Measurements from ENCODE around the gene GPR27. TPM values are rescaled to one million over a fixed set of nuclear protein-coding genes. Genes with fewer than 3 reads are reported as not detected.

The GPR27 gene, protein sequence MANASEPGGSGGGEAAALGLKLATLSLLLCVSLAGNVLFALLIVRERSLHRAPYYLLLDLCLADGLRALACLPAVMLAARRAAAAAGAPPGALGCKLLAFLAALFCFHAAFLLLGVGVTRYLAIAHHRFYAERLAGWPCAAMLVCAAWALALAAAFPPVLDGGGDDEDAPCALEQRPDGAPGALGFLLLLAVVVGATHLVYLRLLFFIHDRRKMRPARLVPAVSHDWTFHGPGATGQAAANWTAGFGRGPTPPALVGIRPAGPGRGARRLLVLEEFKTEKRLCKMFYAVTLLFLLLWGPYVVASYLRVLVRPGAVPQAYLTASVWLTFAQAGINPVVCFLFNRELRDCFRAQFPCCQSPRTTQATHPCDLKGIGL
- 53.0 TPM for total RNA-seq

DNA sequence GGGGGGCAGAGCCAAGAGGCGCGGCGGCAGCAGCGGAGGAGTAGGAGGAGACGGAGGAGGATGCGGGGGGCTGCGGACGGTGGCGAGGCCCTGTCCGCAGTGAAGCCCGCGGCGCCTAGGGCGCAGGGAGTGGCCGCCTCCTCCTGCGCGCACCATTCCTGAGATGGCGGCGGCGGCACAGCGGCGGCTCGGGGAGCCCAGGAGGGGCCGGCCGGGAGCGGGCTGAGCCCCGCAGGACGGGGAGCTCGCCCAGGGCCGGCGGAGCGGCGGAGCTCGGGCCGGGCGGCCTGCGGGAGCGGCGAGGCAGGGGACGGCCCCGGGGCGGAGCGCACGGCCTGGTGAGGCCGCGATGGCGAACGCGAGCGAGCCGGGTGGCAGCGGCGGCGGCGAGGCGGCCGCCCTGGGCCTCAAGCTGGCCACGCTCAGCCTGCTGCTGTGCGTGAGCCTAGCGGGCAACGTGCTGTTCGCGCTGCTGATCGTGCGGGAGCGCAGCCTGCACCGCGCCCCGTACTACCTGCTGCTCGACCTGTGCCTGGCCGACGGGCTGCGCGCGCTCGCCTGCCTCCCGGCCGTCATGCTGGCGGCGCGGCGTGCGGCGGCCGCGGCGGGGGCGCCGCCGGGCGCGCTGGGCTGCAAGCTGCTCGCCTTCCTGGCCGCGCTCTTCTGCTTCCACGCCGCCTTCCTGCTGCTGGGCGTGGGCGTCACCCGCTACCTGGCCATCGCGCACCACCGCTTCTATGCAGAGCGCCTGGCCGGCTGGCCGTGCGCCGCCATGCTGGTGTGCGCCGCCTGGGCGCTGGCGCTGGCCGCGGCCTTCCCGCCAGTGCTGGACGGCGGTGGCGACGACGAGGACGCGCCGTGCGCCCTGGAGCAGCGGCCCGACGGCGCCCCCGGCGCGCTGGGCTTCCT, at the start of gene GPR27:
Gene GPR27, plus strand, starts transcription at position 155 of the 909 bp plus-strand sequence. Its CDS starts 195 bp downstream, at position 350.
- DNase-seq: peak; percentile 68

DNA sequence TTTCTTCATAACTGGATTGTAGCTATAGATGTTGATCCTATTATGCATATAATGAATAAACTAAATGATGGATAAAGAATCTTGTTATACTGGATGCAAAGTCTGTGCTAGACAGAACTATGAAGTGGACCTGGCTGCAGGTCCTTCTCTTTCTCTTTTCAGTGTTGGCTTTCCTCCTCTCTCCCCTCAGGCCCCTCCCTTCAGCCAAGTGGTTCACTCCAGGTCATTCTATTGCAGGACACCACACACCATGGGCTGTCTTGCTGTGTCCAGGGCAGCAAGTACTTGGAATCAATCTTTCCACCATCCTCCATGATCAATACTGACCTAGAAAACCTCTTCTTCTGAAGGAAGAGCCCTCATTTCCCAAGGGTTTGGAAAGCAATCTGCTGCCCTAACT, 48.7 kb upstream of the GPR27 start:
- DNase-seq: no peak

DNA sequence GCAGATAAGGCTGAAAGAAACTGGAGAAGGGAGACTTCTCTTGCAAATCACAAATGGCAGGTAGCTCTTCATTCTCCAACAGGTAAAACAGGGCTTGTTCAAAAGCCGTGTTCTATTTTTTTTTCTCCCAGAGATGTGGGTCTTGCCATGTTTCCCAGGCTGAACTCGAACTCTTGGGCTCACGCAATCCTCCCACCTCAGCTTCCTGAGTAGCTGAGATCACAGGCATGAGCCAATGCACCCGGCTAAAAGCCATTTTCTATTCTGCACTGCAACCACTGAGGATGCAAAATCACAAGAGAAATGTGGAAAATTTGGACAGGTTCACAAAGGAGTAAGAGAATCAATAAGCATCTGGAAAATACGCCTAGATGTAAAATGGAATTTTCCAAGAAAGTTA, 48.0 kb upstream of the GPR27 start:
- DNase-seq: no peak

DNA sequence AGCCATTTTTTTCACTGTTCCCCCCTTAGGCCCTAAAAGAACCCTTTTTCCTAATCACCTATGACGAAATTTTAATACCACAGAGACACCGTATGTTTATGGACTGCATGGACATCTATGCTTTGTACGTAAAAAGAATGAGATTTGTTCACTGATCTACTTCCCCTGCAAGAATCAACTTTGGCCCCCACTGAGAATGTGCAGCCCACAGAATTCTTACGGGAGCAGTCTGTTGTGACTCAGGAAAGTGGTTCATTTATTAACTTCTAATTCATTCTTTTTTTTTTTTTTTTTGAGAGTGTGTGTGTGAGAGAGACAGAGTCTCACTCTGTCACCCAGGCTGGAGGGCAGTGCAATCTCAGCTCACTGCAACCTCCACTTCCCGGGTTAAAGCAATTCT, 46.1 kb upstream of the GPR27 start:
- DNase-seq: no peak

- DNase-seq: peak; percentile 41
Measured at GRCh38 chr3:71708476-71709105, 45.1 kb upstream of the GPR27 start.

GRCh38 chr3:71709908-71710511, 43.6 kb upstream of the GPR27 start:
- DNase-seq: no peak

GRCh38 chr3:71710906-71711494, 42.7 kb upstream of the GPR27 start:
- no peak for DNase-seq

- no peak for DNase-seq
Measured at GRCh38 chr3:71713041-71713440, 40.6 kb upstream of the GPR27 start.

- no peak for DNase-seq
Measured at GRCh38 chr3:71714595-71714994, 39.1 kb upstream of the GPR27 start.

DNA sequence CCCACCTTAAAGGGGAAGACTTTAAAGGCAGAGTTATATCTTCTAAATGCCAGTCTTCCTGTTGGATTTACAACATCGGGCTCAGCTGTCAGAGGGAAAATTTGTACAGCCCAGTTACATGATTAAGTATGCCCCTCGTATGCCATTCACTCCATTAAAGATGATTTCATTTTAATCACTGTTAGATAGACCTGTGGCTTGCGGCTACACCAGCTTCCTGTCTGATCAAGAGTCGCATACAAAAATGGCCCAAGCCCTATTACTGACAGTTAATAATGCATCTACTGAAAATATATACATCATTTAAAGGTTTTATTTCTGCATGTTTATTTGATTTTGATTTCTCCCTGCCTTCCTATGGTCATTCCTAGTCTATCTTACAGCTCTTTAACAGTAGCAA, 35.6 kb upstream of the GPR27 start:
- no peak for DNase-seq

GRCh38 chr3:71721002-71721401, 32.7 kb upstream of the GPR27 start:
- DNase-seq: no peak

- no peak for DNase-seq
Measured at GRCh38 chr3:71721651-71722157, 32.0 kb upstream of the GPR27 start.

DNA sequence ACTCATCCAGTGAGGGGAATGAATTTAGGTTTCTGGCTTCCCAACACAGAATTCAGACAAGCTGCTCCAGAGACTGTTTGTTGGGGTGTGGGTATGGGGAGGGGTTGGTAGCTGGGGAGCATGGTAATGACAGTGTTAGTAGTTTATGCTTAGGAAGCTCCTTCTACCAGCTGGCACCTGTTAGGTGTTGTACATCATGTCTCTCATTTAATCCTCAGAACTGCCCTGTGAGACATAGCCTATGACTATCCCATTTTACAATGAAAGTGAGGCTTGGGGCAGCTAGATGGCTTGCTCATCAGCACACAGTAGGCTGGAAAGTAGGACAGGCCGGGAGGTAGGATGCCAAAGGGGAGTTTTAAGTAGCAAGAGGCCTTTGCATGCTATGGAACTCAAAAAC, 31.0 kb upstream of the GPR27 start:
- DNase-seq: no peak

DNA sequence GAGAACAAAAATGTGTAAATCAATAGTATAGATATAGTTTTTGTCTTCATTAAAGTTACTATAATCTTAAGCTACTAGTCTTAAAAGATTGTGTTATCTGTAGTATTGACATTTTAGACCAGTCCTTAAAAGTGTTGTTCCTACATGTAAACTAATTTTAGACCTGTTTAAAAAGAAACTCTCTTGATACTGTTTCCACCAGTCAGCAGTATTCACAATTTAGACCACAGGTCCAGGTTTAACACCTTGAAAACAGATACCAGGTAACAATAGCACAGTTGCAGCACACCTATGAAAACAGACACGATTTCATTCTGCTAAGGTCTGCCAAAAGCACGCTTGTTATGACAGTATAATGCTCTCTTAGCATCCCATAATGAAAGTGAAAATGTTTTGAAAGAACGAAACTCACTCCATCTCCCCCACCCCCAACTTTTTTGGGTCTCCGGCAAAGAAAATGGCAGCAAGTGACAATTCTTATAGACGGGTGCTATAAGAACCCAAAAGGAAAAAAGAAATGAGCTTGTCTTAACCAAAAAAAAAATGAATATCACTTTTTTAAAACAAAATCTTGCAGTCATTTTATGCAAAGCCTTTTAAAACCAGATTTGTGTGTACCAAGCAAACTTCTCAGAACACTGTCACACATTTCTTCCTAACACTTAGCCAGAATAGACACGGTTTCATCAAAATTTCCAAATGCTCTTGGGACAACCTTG, 30.0 kb upstream of the GPR27 start:
- DNase-seq: no peak

DNA sequence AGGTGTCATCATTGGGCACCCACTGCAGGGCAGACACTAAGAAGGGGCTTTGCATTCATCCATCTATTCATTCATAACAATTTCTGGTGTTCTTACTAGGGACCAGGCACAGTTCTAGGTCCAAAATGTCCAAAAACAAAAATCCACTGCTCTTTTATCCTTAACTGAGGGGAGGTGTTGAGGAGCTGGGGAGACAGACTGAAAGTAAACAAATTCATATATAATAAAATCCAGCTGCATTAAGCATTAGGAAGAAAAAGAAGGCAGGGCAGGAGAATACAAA, 29.5 kb upstream of the GPR27 start:
- no peak for DNase-seq

DNA sequence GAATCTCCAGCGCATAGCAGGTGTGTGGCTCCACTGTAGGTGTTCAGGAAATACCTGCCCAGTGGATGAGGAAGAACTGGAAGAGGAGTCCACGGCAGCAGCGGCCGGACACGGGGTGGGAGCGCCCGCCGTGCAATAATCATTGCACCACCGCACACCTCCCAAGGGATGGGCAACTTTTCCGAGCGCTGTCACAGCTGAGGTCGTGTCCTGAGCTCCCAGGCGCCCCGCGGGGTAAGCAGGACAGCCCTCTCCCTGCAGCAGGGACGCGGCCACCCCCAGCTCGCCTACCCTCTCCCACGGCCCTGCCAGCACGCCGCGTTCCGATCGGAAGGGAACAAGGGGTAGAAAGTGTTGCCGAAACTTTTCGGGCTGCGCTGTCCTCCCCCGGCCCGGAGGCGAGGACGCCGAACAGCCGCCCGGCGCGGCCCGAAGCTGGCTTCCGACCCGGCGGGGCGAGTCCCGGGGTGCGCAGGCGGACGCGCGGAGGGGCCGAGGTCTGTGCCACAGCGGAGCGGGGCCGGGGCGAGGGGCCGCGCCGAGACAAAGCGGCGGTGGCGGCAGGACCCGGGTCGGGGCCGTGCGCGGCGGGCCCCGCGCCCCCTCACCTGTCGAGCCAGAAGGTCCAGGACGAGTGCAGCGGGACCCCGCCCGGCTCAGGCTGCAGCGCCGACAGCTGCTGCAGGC, 28.9 kb upstream of the GPR27 start:
- no peak for DNase-seq

GRCh38 chr3:71725271-71725991, 28.2 kb upstream of the GPR27 start, which contains the start of gene EIF4E3:
Gene EIF4E3, minus strand, starts transcription at chr3:71725402. Its CDS starts 35 bp downstream, at chr3:71725367.
- no peak for DNase-seq

DNA sequence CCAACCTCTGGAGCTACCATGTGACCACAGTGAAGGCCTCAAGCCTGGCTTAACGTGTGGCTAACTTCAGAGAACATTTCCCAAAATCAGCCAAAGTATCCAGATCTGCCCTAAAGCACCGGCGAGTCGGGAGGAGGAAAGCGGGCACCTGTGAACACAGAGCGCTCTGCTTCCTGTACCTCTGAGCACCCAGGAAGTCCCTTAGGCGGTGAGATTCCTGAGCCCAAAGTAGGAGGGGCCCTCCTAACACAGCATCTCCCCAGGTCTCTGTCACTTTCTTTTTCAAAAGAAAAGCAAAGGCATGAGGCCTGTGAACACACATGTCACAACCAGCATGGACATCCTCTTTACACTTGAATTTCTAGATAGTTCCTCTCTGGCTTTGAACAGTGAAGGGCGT, 27.5 kb upstream of the GPR27 start:
- DNase-seq: no peak

DNA sequence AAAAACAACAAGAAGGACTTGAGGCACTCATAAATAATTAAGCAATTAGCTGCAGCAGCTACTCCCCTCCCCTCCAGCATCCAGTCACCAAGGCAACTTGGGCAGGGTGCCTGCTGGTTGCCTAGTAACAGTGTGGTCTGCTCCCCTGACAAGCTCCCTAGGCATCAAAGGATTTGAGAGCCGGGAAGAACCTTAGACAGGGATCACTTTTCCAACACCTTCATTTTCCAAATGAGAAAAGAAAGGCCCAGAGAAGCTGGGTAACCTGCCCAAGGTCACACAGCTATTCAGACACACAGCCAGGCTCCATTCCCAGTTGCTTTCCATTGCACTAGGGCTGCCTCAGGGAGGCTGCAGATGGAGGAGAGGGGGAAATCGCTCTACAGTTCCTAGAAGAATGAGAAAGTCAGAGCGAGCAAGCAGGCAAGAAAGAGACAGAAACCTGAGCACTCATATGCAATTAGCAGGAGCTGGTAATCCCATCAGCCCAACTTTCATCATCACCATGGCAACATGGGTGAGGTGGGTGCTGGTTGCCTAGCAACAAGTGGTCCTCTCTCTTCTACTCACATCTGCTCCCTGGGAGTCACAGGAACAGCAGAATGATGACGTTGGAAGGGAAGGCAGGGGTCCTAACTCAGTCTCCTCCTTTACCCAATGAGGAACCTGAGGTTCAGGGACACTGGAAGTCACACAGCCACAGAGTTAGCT, 24.9 kb upstream of the GPR27 start:
- DNase-seq: peak; percentile 29
